Measurements from ENCODE around the gene ITM2C. TPM values are rescaled to one million over a fixed set of nuclear protein-coding genes. Genes with fewer than 3 reads are reported as not detected.

ITM2C gene
- polyA plus RNA-seq, 1 donor (not counting 4 experiments of a cell fraction or from before 2014, with no cell fraction given), result 55.0 TPM

- dilution Hi-C loops (cut with MboI; ENCODE audit: extremely low pct_ligation_motif_present, low sequenced_read_pairs), result no loop called here
Measured at GRCh38 chr2:230864122-230864604, 579 bp upstream of the ITM2C start.

GRCh38 chr2:230865307-230865765 lies 594 bp downstream of the ITM2C start:
- dilution Hi-C loops (cut with MboI; ENCODE audit: extremely low pct_ligation_motif_present, low sequenced_read_pairs), result no loop called here
- no peaks in the 10 kb centered on the region for H3K9me3 ChIP-seq (ENCODE audit: control insufficient read depth, low read depth, low read length)
- peaks cover 25% of the 10 kb centered on the region for H3K27me3 ChIP-seq (ENCODE audit: control insufficient read depth, extremely low read depth, insufficient read depth, low read length)
- DNase-seq (ENCODE audit: low read depth, low spot score) (no peak), FAIRE-seq (no peak)
- peaks cover 7% of the 10 kb centered on the region for H3K4me1 ChIP-seq (ENCODE audit: control insufficient read depth, extremely low read depth, insufficient read depth, low read length)
- H3K4me3 ChIP-seq (ENCODE audit: control insufficient read depth in 2 of 3, extremely low read depth in 1 of 3, insufficient read depth in 2 of 3, low read depth in 1 of 3, low read length in 3 of 3), result peak overlapping the region; percentile 62 to 77 (median 71)
- TF ChIP-seq EZH2 (IDR thresholded peaks at IDR 0.05; ENCODE audit: low read length) (no peak), CTCF (optimal IDR thresholded peaks at IDR 0.05 in 1 of 3, IDR thresholded peaks at IDR 0.05 in 1 of 3, conservative IDR thresholded peaks at IDR 0.05 in 1 of 3; ENCODE audit: extremely low read depth in 1 of 3, insufficient read depth in 2 of 3, low read length in 3 of 3) (no peak)
- no peak overlapping the region for H3K27ac ChIP-seq (ENCODE audit: control insufficient read depth, insufficient read depth, low read length)
- peak overlapping the region; percentile 62 for H3K9ac ChIP-seq (ENCODE audit: control insufficient read depth, extremely low read depth, insufficient read depth, low read length)
- H4K20me1 ChIP-seq (ENCODE audit: control insufficient read depth, extremely low read depth, insufficient read depth, low read length), result no peaks in the 10 kb centered on the region
- H3K36me3 ChIP-seq (ENCODE audit: control insufficient read depth in 2 of 2, extremely low read depth in 1 of 2, insufficient read depth in 2 of 2, low read length in 2 of 2), result no peaks in the 10 kb centered on the region
- H3K4me2 ChIP-seq (ENCODE audit: control insufficient read depth, extremely low read depth, insufficient read depth, low read depth, low read length), result peak overlapping the region; percentile 85
- H2AFZ ChIP-seq (ENCODE audit: control insufficient read depth, low read length), result peak overlapping the region; percentile 86
- no peaks in the 10 kb centered on the region for H3K9me1 ChIP-seq (ENCODE audit: control insufficient read depth, extremely low read depth, insufficient read depth, low read length)
- H3K79me2 ChIP-seq (ENCODE audit: control insufficient read depth, insufficient read depth, low read length), result no peaks in the 10 kb centered on the region

More at GRCh38 chr2:230864122-230864604, 579 bp upstream of the ITM2C start:
- H3K9ac ChIP-seq (ENCODE audit: control insufficient read depth, extremely low read depth, insufficient read depth, low read length), result peak overlapping the region; percentile 40
- no peak overlapping the region for H3K27ac ChIP-seq (ENCODE audit: control insufficient read depth, insufficient read depth, low read length)
- FAIRE-seq (no peak), DNase-seq (ENCODE audit: low read depth, low spot score) (no peak)
- peaks cover 7% of the 10 kb centered on the region for H3K4me1 ChIP-seq (ENCODE audit: control insufficient read depth, extremely low read depth, insufficient read depth, low read length)
- peak overlapping the region; percentile 92 for H2AFZ ChIP-seq (ENCODE audit: control insufficient read depth, low read length)
- no peaks in the 10 kb centered on the region for H3K36me3 ChIP-seq (ENCODE audit: control insufficient read depth in 2 of 2, extremely low read depth in 1 of 2, insufficient read depth in 2 of 2, low read length in 2 of 2)
- H3K27me3 ChIP-seq (ENCODE audit: control insufficient read depth, extremely low read depth, insufficient read depth, low read length), result peaks cover 25% of the 10 kb centered on the region
- TF ChIP-seq EZH2 (IDR thresholded peaks at IDR 0.05; ENCODE audit: low read length) (no peak), CTCF (optimal IDR thresholded peaks at IDR 0.05 in 1 of 3, IDR thresholded peaks at IDR 0.05 in 1 of 3, conservative IDR thresholded peaks at IDR 0.05 in 1 of 3; ENCODE audit: extremely low read depth in 1 of 3, insufficient read depth in 2 of 3, low read length in 3 of 3) (no peak)
- no peaks in the 10 kb centered on the region for H3K9me3 ChIP-seq (ENCODE audit: control insufficient read depth, low read depth, low read length)
- no peaks in the 10 kb centered on the region for H4K20me1 ChIP-seq (ENCODE audit: control insufficient read depth, extremely low read depth, insufficient read depth, low read length)
- H3K4me2 ChIP-seq (ENCODE audit: control insufficient read depth, extremely low read depth, insufficient read depth, low read depth, low read length), result peak overlapping the region; percentile 85
- peak overlapping the region; percentile 71 to 77 (median 77) for H3K4me3 ChIP-seq (ENCODE audit: control insufficient read depth in 2 of 3, extremely low read depth in 1 of 3, insufficient read depth in 2 of 3, low read depth in 1 of 3, low read length in 3 of 3)
- H3K9me1 ChIP-seq (ENCODE audit: control insufficient read depth, extremely low read depth, insufficient read depth, low read length), result no peaks in the 10 kb centered on the region
- H3K79me2 ChIP-seq (ENCODE audit: control insufficient read depth, insufficient read depth, low read length), result no peaks in the 10 kb centered on the region
